Measurements from ENCODE around the gene UBAC2.

The UBAC2 gene

DNA sequence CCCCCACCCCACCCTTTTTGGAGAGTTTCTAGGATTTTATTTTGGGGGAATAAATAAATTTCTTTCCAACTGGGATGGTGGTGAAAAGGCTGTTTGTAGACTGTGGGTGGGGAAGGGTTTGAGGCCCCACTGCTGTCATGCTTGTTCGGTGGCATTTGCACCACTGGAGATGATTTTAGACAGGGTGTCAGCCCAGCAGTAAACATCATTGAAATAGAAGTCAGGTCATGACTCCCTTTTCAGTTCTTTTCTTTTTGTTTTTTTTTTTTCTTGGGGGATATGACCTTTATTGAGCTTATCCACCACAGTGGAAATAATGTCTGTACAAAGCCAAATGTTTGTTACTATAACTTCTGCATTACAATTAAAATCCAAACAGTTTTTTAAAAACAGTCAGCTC, 14.1 kb downstream of the UBAC2 start:
- peak overlapping the region; percentile 80 for H3K4me2 ChIP-seq (ENCODE audit: insufficient read depth, low read length)
- peaks cover 11% of the 10 kb centered on the region; the same call in 1 of the 2 replicates for H4K20me1 ChIP-seq (ENCODE audit: insufficient read depth, low read length)
- H3K36me3 ChIP-seq (ENCODE audit: insufficient read depth, low read length): peaks cover 8% of the 10 kb centered on the region
- no peaks in the 10 kb centered on the region for H3K27me3 ChIP-seq (ENCODE audit: insufficient read depth, low read length, poor library complexity)
- H3K9ac ChIP-seq (ENCODE audit: low read depth, low read length): peak overlapping the region; percentile 61
- no peak overlapping the region for H2AFZ ChIP-seq (ENCODE audit: low read depth, low read length)
- TF ChIP-seq EZH2 (IDR thresholded peaks at IDR 0.05; ENCODE audit: borderline replicate concordance, low read depth, low read length, severe bottlenecking): no peak
- TF ChIP-seq, protein P1, sequence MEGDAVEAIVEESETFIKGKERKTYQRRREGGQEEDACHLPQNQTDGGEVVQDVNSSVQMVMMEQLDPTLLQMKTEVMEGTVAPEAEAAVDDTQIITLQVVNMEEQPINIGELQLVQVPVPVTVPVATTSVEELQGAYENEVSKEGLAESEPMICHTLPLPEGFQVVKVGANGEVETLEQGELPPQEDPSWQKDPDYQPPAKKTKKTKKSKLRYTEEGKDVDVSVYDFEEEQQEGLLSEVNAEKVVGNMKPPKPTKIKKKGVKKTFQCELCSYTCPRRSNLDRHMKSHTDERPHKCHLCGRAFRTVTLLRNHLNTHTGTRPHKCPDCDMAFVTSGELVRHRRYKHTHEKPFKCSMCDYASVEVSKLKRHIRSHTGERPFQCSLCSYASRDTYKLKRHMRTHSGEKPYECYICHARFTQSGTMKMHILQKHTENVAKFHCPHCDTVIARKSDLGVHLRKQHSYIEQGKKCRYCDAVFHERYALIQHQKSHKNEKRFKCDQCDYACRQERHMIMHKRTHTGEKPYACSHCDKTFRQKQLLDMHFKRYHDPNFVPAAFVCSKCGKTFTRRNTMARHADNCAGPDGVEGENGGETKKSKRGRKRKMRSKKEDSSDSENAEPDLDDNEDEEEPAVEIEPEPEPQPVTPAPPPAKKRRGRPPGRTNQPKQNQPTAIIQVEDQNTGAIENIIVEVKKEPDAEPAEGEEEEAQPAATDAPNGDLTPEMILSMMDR (IDR thresholded peaks at IDR 0.05; ENCODE audit: borderline replicate concordance, extremely low read depth, low read length, poor library complexity, severe bottlenecking): no peak
- H3K4me3 ChIP-seq (ENCODE audit: low read depth in 1 of 2, low read length in 2 of 2): peak overlapping the region in 1 of 2 experiments; percentile 48; a peak in 1 of 4 replicates
- H3K79me2 ChIP-seq (ENCODE audit: insufficient read depth, low read length): peaks cover 99% of the 10 kb centered on the region
- H3K9me3 ChIP-seq (ENCODE audit: insufficient read depth, low read length, severe bottlenecking): no peaks in the 10 kb centered on the region
- DNase-seq (no peak), ATAC-seq (ENCODE audit: insufficient read depth, low read depth) (no peak)
- peak overlapping the region; percentile 95 for H3K27ac ChIP-seq (ENCODE audit: low read length)
- H3K4me1 ChIP-seq (ENCODE audit: insufficient read depth, low read length): peaks cover 73% of the 10 kb centered on the region

GRCh38 chr13:99215184-99215830, 14.7 kb downstream of the UBAC2 start:
- H3K4me2 ChIP-seq (ENCODE audit: insufficient read depth, low read length): peak overlapping the region; percentile 80
- H4K20me1 ChIP-seq (ENCODE audit: insufficient read depth, low read length): peaks cover 11% of the 10 kb centered on the region; the same call in 1 of the 2 replicates

DNA sequence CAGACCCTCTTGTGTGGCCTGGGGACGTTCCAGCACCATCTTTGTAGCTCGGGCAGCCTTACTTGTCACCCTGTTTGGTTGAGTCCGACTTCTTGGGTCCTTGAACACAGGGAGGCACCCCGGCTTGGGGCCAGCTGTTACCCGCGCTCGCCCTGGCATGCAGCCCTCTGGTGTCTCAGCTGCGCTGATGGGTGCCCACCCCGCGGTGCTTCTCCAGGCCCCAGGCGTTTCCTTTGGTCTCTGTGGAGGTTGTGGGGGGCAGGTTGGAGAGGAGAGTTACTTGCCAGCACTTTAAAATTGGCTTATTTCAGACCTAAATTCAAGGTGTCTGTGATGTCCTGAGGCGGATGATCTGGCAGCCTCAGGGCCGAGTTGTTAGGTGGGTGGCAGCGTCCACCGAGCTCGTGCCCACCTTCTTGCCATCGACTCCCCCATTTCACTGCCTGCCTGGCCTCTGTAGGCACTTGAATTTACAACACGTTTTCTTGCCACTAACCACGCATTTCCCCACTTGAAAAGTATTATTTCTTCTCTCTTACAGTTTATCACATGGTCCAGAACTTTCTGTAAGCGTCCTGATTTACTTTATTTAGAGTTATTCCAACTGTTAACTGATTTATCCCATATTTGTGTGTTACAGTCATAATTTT, 16.9 kb downstream of the UBAC2 start:
- ATAC-seq (ENCODE audit: insufficient read depth, low read depth) (peak; percentile 13; the same call in 2 of the 3 replicates), DNase-seq (peak; percentile 58)
- Histone ChIP-seq H3K79me2 (ENCODE audit: insufficient read depth, low read length) (peaks cover 95% of the 10 kb centered on the region), H3K9me3 (ENCODE audit: insufficient read depth, low read length, severe bottlenecking) (no peaks in the 10 kb centered on the region), H2AFZ (ENCODE audit: low read depth, low read length) (no peak overlapping the region), H3K36me3 (ENCODE audit: insufficient read depth, low read length) (peaks cover 15% of the 10 kb centered on the region), H3K4me3 (ENCODE audit: low read depth in 1 of 2, low read length in 2 of 2) (no peak overlapping the region), H3K4me2 (ENCODE audit: insufficient read depth, low read length) (no peak overlapping the region), H3K4me1 (ENCODE audit: insufficient read depth, low read length) (peaks cover 85% of the 10 kb centered on the region), H4K20me1 (ENCODE audit: insufficient read depth, low read length) (peaks cover 15% of the 10 kb centered on the region; the same call in 1 of the 2 replicates), H3K27me3 (ENCODE audit: insufficient read depth, low read length, poor library complexity) (no peaks in the 10 kb centered on the region), H3K27ac (ENCODE audit: low read length) (peak overlapping the region; percentile 51), H3K9ac (ENCODE audit: low read depth, low read length) (peak overlapping the region; percentile 17; the same call in 1 of the 2 replicates)
- TF ChIP-seq EZH2 (IDR thresholded peaks at IDR 0.05; ENCODE audit: borderline replicate concordance, low read depth, low read length, severe bottlenecking): no peak
- TF ChIP-seq, protein P1 (IDR thresholded peaks at IDR 0.05; ENCODE audit: borderline replicate concordance, extremely low read depth, low read length, poor library complexity, severe bottlenecking): no peak

More at GRCh38 chr13:99215184-99215830, 14.7 kb downstream of the UBAC2 start:
- TF ChIP-seq, protein P1 (IDR thresholded peaks at IDR 0.05; ENCODE audit: borderline replicate concordance, extremely low read depth, low read length, poor library complexity, severe bottlenecking): no peak
- TF ChIP-seq EZH2 (IDR thresholded peaks at IDR 0.05; ENCODE audit: borderline replicate concordance, low read depth, low read length, severe bottlenecking): no peak
- peaks cover 99% of the 10 kb centered on the region for H3K79me2 ChIP-seq (ENCODE audit: insufficient read depth, low read length)
- peak overlapping the region; percentile 61 for H3K9ac ChIP-seq (ENCODE audit: low read depth, low read length)
- peak; percentile 91 for ATAC-seq (ENCODE audit: insufficient read depth, low read depth)
- H3K27ac ChIP-seq (ENCODE audit: low read length): peak overlapping the region; percentile 95
- H3K9me3 ChIP-seq (ENCODE audit: insufficient read depth, low read length, severe bottlenecking): no peaks in the 10 kb centered on the region
- DNase-seq: peak; percentile 90
- H3K4me1 ChIP-seq (ENCODE audit: insufficient read depth, low read length): peaks cover 78% of the 10 kb centered on the region
- peaks cover 8% of the 10 kb centered on the region for H3K36me3 ChIP-seq (ENCODE audit: insufficient read depth, low read length)
- peak overlapping the region; percentile 72 for H2AFZ ChIP-seq (ENCODE audit: low read depth, low read length)
- peak overlapping the region; percentile 10 to 48; a peak in 3 of 4 replicates for H3K4me3 ChIP-seq (ENCODE audit: low read depth in 1 of 2, low read length in 2 of 2)
- no peaks in the 10 kb centered on the region for H3K27me3 ChIP-seq (ENCODE audit: insufficient read depth, low read length, poor library complexity)

Measured in DND-41 (cell line).